HepG2 (cell line): ENCODE results near the gene SFXN2. TPM values are rescaled to one million over a fixed set of nuclear protein-coding genes. Genes with fewer than 3 reads are reported as not detected.
A peak's percentile ranks its signal among the peaks of the same experiment; 100 is the strongest.
"Not testable (repeated sequence)": the region's sequence is repeated elsewhere in the genome, so short reads cannot be mapped to it uniquely, and the experiment has no call there.

Experiments
- ATAC-seq: fragments of 200-7000 bp; cut with Tn5 transposase; 3 replicates; pipeline ENCODE4 v1.9.1; 2020; ENCODE audit warnings: mild to moderate bottlenecking, moderate library complexity
- BruUV-seq: library from RNA; stranded (reverse); fragments of 400-500 nt; replicated peaks from 2 replicates; lab custom pipeline; 2021; lab: Mats Ljungman, UMichigan
- CTCF ChIA-PET: fragments of 300-600 bp; formaldehyde crosslinking; extraction: SDS; loops from one replicate; lab custom pipeline; 2021; ENCODE audit warnings: low total read pairs, inconsistent platforms, low intra/inter-chr PET ratio; lab: Yijun Ruan, JAX
- POLR2A ChIA-PET: fragments of 350-600 bp; sonication (Branson Sonifier 250); formaldehyde crosslinking; loops from one replicate; lab custom pipeline; 2020; ENCODE audit warnings: antibody characterized with exemption, inconsistent platforms; lab: Yijun Ruan, JAX
- DNase-seq: peaks from one replicate; pipeline ENCODE4 v3.0.0-alpha.2; 2015; ENCODE audit warnings: low spot score
- FAIRE-seq: peaks from 3 replicates; lab custom pipeline; 2011; peaks lifted over from hg19 to GRCh38; lab: Jason Lieb, UNC
- H2AFZ ChIP-seq: one replicate; pipeline ENCODE4 v1.6.1; 2011; ENCODE audit warnings: low read length, inconsistent platforms
- H3K27ac ChIP-seq: fragments of 300-600 bp; 3 replicates; pipeline ENCODE4 v1.8.0; 2011; ENCODE audit warnings: mixed run types, mild to moderate bottlenecking, mixed read lengths, low read length, inconsistent platforms; ENCODE audit not compliant: insufficient read depth; ENCODE audit errors: extremely low read length
- H3K27me3 ChIP-seq, 2 experiments: fragments of 200-600 bp in 1 of 2; 2 replicates in 1 of 2; 3 replicates in 1 of 2; pipeline versions ENCODE4 v1.6.0 to v1.8.0; 2011; ENCODE audit warnings: low read length in 2 of 2, mild to moderate bottlenecking in 2 of 2, moderate library complexity in 2 of 2, inconsistent platforms in 1 of 2; ENCODE audit not compliant: insufficient read depth in 2 of 2, control insufficient read depth in 1 of 2
- H3K36me3 ChIP-seq, 2 experiments: fragments of 200-600 bp in 1 of 2; replicated peaks in 1 of 2; 2 replicates in 1 of 2; 3 replicates in 1 of 2; pipeline versions ENCODE4 v1.5.1 to v1.8.0; 2011; ENCODE audit warnings: low read length in 2 of 2, inconsistent platforms in 1 of 2; ENCODE audit not compliant: insufficient read depth in 2 of 2, control insufficient read depth in 1 of 2
- H3K4me1 ChIP-seq: 2 replicates; pipeline ENCODE4 v1.5.1; 2012; ENCODE audit warnings: low read length, inconsistent platforms; ENCODE audit not compliant: insufficient read depth
- H3K4me2 ChIP-seq: 2 replicates; pipeline ENCODE4 v1.6.0; 2011; ENCODE audit warnings: low read depth, low read length, inconsistent platforms
- H3K4me3 ChIP-seq, 3 experiments: fragments of 200-600 bp in 1 of 3; sonication (generic), shearing (Covaris generic) in 1 of 3; replicated peaks in 1 of 3; 2 replicates each; pipeline ENCODE4 v1.5.1; 2011 to 2016; ENCODE audit warnings: low read length in 3 of 3, inconsistent platforms in 2 of 3, low read depth in 2 of 3, mild to moderate bottlenecking in 2 of 3, control low read depth in 1 of 3, mixed read lengths in 1 of 3; ENCODE audit not compliant: insufficient read depth in 1 of 3
- H3K79me2 ChIP-seq: one replicate; pipeline ENCODE4 v1.6.1; 2011; ENCODE audit warnings: low read length, inconsistent platforms; ENCODE audit not compliant: insufficient read depth
- H3K9ac ChIP-seq: 2 replicates; pipeline ENCODE4 v1.6.0; 2011; ENCODE audit warnings: mild to moderate bottlenecking, low read depth, low read length, inconsistent platforms; ENCODE audit not compliant: insufficient read depth
- H3K9me3 ChIP-seq: 2 replicates; pipeline ENCODE4 v1.5.1; 2012; ENCODE audit warnings: mild to moderate bottlenecking, low read length
- H4K20me1 ChIP-seq: 2 replicates; pipeline ENCODE4 v1.6.0; 2011; ENCODE audit warnings: inconsistent platforms, mild to moderate bottlenecking, low read length, moderate library complexity; ENCODE audit not compliant: insufficient read depth
- NFKB2 ChIP-seq: sonication (generic); formaldehyde crosslinking; IDR thresholded peaks from 2 replicates; pipeline ENCODE4 v1.4.0; 2020; ENCODE audit warnings: missing genetic modification reagents, borderline replicate concordance
- ZMYM3 ChIP-seq: sonication (generic); formaldehyde crosslinking; IDR thresholded peaks from 2 replicates; pipeline ENCODE4 v1.5.1; 2020; ENCODE audit warnings: mild to moderate bottlenecking, missing genetic modification reagents
- WGBS: methylation state at CpG from one replicate; pipeline ENCODE4 v1.1.6; 2017; ENCODE audit warnings: low lambda C conversion rate; 5-methylcytosine and 5-hydroxymethylcytosine counted together
- in situ Hi-C: cut with HindIII; loops from 2 replicates; pipeline ENCODE4 v1.10.0; 2017; ENCODE audit warnings: low pct_unique_long_range_greater_than_20kb; ENCODE audit not compliant: extremely low pct_ligation_motif_present
- intact Hi-C: fragments of 100-400 bp; cut with micrococcal nuclease; formaldehyde crosslinking; loops from one replicate; pipeline ENCODE4 v1.10.0; 2022; ENCODE audit not compliant: unreplicated experiment
- polyA plus RNA-seq, 8 experiments: library from polyadenylated mRNA; depleted of rRNA in 3 of 8; stranded (reverse) in 7 of 8; unstranded in 1 of 8; fragments of >200 nt; fragmentation: Illumina TruSeq in 4 of 8; extraction: Trizol in 4 of 8; gene quantifications; 2 replicates each; pipeline versions ENCODE4 v1.2.1 to v1.2.3, GENCODE V29; 2011 to 2016; ENCODE audit warnings: low read depth in 4 of 8, missing spikeins in 1 of 8, mixed read lengths in 1 of 8; ENCODE audit not compliant: insufficient read depth in 1 of 8
- total RNA-seq, 5 experiments: library from RNA; depleted of rRNA; stranded (reverse); fragments of >200 nt; fragmentation: Illumina TruSeq; extraction: Trizol; gene quantifications; 2 replicates each; pipeline ENCODE4 v1.2.3, GENCODE V29; 2016; ENCODE audit warnings: low read depth in 1 of 5
- TF ChIP-seq, protein P1 (sequence below): sonication (generic); formaldehyde crosslinking; IDR thresholded peaks from 2 replicates; pipeline ENCODE4 v1.4.0; 2020; ENCODE audit warnings: missing genetic modification reagents, mild to moderate bottlenecking, borderline replicate concordance

The SFXN2 gene
- total and polyA plus RNA-seq, 2 of the 13 experiments (the other 11 are each of a cell fraction or from before 2014, with no cell fraction given): 12.8 to 21.1 TPM

DNA sequence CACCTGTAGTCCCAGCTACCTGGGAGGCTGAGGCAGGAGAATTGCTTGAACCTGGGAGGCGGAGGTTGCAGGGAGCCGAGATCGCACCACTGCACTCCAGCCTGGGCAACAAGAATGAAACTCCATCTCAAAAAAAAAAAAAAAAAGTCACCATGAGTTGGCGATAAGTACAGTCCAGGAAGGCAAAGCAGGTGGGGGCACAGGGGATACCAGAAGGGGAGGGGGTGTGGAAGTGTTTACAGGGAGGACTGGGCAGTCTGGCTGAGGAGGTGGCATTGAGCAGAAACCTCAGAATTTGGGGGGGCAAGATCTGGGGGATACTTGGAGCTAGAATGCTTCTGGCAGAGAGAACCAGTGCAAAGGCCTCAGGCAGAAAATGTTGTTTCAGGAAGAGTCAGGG, 47.0 kb upstream of the SFXN2 start:
- intact Hi-C loops, in situ Hi-C loops, H4K20me1 ChIP-seq, ATAC-seq, H3K79me2 ChIP-seq, CTCF ChIA-PET, DNase-seq, FAIRE-seq, H3K9ac ChIP-seq, H3K36me3 ChIP-seq, H3K9me3 ChIP-seq, BruUV-seq, H2AFZ ChIP-seq, H3K27me3 ChIP-seq, H3K27ac ChIP-seq, POLR2A ChIA-PET: not testable (repeated sequence)
- Histone ChIP-seq H3K4me2 (peak overlapping the region; percentile 53), H3K4me3 (peak overlapping the region in 1 of 3 experiments; percentile 25; a peak in 1 of 6 replicates), H3K4me1 (peaks cover 88% of the 10 kb centered on the region)
- WGBS: 45% methylated on average over 4 of the region's 4 CpGs
- TF ChIP-seq, protein P1, sequence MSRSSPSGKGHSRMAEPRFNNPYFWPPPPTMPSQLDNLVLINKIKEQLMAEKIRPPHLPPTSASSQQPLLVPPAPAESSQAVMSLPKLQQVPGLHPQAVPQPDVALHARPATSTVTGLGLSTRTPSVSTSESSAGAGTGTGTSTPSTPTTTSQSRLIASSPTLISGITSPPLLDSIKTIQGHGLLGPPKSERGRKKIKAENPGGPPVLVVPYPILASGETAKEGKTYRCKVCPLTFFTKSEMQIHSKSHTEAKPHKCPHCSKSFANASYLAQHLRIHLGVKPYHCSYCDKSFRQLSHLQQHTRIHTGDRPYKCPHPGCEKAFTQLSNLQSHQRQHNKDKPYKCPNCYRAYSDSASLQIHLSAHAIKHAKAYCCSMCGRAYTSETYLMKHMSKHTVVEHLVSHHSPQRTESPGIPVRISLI: peak; percentile 47; the same call in 1 of the 2 replicates

DNA sequence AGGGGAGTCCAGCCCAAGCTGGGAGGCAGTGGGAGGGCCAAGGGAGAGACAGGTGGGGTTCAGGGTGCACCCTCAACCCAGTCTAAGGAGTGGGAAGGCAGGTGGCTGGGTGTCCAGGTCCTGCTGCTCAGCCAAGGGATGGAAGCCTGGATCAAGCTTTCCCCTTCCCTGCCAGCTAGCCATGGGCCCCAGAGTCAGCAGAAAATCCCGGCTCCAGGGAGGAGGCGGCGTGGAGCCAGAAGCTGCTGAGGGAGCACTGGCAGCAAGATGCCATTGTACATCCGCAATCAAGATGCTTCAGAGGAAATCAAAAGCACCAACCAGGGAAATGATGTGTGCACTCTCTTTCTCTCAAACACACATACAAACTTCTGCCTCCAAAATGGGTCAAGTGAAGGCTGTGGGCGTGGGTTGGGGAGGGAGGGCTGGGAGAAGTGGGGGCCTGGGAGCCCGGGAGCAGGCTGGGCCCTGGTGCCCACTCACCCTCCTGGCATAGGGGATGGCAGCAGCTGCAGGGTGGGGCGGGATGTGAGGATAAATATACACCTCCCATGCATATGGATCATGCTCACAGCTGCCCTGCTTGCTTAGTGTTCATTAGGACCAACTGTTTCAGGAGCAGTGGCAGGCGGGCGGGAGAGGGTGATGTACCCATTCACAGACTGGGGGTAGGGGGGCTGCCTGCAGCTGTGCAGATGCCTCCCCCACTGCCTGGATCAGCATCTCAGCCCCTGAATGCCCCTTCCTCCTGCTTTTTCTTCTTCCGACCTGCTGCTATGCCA, 45.9 kb upstream of the SFXN2 start:
- no peak overlapping the region for H3K4me3 ChIP-seq
- no peak for FAIRE-seq
- no peaks in the 10 kb centered on the region for H3K36me3 ChIP-seq
- no peak for DNase-seq
- 62% methylated on average over 9 of the region's 10 CpGs for WGBS
- peaks cover 98% of the 10 kb centered on the region for H3K4me1 ChIP-seq
- H2AFZ ChIP-seq: no peak overlapping the region
- H3K9ac ChIP-seq: no peak overlapping the region
- BruUV-seq: no TSS peak
- no peaks in the 10 kb centered on the region for H3K9me3 ChIP-seq
- H4K20me1 ChIP-seq: no peaks in the 10 kb centered on the region
- no peak overlapping the region for H3K27ac ChIP-seq
- CTCF ChIA-PET: no interaction called here
- H3K4me2 ChIP-seq: peak overlapping the region; percentile 53; the same call in 1 of the 2 replicates
- POLR2A ChIA-PET: interaction anchor here (1.3 to 2.3 kb wide), 3 partner anchors 10 to 26 kb away, joined by 3 to 17 read pairs (median 10); partner anchors contain the start of gene TRIM8
- ATAC-seq: no peak
- intact Hi-C loops (no loop called here), in situ Hi-C loops (no loop called here)
- 0 out of 2 replicates have a peak, but pooled peaks have one; percentile 15 for TF ChIP-seq ZMYM3 (CRISPR knock-in tag)
- TF ChIP-seq NFKB2 (CRISPR knock-in tag): no peak
- no peaks in the 10 kb centered on the region for H3K27me3 ChIP-seq
- no peaks in the 10 kb centered on the region for H3K79me2 ChIP-seq
